ENCODE data around the gene GNAL. TPM values are rescaled to one million over a fixed set of nuclear protein-coding genes. Genes with fewer than 3 reads are reported as not detected.

GNAL gene
- total RNA-seq, 1 donor from 2014 or later = 49.8 TPM

DNA sequence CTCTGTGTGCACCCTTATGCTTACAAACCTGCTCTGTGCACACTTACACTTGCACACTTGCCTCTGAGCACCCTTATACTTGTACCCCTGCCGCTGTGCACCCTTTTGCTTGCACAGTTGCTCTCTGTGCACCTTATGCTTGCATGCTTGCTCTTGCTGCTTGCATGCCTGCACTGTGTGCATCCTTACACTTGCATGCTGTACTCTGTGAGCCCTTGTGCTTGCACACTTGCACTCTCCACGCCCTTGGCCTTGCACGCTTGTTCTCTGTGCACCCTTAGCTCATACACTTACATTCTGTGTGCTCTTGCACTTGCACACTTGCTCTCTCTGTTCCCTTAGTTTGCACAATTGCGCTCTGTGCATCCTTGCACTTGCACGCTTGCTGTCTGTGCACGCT is 78.3 kb downstream of the GNAL start:
- no peak for DNase-seq

DNA sequence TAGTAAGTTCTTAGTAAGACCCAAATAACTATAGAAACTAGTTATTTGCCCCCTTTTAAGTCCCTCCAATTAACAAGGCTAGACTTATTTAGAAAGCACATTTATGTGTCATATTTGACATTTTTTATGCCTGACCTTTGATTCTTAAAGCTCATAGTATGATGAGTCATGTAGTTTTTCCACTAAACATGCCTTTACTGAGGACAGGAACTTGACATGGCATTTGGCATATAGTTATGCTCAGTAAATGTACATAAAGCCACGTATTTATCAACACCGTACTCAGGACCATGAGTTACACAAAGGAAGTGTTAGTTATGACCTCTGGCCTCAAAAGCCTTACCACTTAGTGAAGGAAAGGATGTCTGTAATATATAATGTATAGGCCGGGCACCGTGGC is 78.9 kb downstream of the GNAL start:
- no peak for DNase-seq

DNA sequence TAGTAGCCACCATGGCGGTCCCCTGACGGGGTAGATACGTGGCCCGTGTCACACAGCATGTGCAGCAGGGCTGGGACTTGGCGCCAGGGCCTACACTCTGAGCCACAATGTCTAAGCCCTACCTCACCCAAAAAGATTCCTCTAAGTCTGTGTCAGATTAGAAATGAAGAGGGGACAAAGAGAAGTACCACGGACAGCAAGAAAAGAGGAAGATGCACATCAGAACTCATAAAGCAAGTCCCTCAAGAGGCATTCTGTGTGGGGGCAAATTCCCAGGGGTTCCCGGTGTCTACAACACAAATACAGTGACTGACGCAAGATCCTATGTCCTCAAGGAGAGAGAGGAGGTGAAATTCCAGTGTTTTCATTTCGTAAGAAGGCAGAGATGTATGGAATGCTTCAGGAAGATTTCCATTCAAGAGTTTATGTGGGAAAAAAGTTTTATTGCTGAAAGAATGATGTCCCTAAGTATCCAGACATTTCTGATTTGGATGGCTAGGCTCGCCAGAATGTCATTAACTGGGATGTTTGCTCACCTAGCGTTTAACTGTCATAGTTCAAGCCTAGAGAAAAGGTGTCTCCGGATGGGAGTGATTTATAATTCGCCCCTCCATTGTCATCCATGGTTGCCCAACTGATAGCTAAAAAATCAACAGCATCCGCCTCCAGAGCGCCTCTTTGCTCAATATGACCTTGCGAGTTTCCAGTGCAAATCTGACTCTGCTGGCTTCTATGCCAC is 86.5 kb downstream of the GNAL start:
- no peak for DNase-seq

DNA sequence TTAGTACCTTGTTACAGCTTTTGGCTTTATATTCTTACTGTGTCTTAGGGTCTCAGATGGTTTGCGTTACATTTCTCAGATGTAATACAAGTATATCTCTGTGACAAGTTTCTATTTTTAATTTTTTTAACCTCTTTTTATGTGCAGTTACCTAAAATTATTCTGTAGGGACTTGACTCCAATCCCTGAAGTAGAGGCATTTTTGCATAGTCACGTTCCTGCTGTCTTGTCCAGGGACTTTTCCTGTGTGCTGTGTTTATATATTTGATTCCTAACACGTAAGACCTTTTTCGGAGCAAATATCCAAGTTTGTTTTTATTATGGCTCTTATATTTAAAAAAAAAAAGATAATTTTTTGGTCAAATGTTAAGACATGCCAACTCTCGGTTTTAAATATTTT is 91.0 kb downstream of the GNAL start:
- DNase-seq = no peak

DNA sequence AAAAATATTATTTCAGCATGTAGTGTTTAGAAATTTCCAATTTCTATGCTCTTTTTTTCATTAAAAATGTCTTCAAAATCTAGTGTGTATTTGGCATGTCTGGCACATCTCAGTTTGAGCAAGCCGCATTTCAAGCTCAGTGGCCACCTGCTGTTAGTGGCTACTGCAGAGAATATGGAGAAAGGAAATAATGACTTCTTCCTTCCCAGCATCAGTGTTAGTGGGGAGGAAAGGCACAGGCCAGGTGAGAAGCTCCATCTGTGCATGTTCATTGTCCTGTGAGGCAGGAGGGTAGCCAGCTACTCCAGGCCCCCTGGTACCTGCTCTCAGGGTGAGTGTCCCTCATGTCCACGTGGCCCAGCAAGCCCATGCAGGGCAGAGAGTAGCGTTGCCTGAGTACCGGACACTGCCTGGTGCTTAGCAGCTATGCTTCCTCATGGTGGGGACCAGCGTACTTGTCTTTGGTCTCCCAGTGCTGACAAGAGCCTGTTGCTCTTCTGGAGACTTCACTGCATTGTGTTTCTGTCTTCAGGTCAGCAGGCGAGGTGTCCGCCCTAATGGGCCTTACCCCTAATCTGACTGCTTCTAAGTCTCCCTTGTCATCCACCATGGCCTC is 94.8 kb downstream of the GNAL start:
- DNase-seq = no peak

DNA sequence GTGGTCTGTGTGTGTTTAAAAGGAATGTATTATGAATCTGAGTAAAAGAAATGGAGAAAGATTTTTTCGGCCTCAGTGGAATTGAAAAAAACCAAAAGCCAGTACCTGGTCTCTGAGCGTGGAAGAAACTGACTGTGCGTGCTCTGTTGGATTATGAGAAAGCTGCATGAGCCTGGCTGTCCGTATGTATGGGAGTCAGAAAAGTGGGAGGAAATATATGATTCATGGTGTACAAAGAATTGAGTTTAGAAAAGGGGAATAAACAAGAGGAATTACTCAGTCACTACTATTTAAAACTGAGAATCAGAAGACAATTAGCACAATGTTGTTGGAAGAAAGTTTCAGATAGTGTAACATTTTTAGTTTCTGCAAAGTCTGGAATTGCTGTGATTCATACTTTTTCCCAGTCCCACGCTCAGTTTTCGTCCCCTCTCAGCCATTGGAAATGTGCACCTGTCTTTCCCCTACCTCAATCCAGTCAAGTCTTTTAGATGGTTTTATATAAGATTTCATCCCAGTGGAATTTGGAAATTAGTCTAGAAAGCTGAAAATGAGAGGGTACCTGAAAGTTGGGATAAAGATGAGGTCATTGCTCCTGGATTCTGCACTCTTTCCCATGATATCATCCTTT is 95.7 kb downstream of the GNAL start:
- DNase-seq = no peak

DNA sequence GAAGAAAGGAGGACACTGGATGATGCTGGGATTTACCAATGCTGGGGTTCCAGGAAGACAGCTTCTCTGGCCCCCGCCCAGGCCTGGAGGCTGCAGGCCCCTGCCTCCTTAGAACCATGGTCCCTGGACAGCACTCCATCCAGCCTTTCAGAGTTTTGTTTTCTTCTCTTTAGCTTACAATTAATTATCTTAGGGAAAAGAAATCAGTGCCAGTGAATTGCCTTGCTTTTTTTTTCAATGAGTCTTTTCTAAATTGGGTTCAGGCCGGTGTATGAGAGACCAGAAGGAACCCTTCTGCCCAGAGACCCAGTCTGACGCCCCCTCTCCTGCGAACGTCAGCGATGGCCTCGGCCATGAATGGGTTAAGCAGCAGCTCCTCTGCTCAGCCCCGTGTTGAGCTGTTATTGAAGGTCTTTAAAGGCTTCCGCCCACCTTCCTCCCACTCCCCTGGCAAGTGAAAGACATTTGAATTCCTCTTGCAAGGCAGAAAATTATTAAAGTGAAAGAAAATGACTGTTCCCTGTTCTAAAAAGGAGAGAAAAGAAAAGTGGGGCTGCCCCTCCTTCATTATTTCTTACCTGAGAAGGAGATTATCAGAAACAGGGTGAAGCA is 96.5 kb downstream of the GNAL start:
- no peak for DNase-seq

DNA sequence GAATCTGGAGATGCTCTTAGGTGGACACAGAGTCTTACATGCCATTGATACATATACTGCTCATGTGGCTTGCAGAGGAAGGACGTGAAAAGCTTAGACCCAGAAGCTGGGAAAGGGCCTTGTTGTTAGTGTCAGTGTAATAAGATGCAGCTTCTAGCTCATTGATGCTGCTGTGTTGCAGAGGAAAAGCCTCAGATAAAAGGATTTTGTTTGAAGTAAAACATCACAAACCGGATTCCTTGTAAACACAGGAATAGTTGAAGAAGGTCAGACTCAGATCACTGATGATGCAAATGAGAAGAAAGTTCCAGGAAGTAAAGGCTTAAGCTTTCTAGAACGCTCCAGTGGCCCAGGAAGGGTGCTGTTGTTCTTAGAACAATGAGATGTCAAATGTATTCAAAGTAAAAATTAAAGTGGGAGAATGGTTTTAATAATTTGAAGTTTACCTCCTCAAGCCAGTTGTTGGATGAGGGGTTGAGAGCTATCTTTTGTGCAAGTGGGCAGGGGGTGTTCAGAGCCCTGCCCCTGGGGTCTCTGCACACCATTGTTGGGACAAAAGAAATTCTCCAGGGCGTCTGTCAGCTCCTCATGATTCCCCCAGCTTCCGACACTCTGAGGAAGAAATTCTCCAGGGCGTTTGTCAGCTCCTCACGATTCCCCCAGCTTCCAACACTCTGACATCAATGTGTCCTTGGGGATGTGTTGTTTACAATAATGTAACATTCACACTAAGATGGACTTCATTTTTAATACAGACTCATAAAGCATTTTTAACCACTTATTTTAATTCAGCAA is 100.8 kb downstream of the GNAL start:
- DNase-seq = no peak

DNA sequence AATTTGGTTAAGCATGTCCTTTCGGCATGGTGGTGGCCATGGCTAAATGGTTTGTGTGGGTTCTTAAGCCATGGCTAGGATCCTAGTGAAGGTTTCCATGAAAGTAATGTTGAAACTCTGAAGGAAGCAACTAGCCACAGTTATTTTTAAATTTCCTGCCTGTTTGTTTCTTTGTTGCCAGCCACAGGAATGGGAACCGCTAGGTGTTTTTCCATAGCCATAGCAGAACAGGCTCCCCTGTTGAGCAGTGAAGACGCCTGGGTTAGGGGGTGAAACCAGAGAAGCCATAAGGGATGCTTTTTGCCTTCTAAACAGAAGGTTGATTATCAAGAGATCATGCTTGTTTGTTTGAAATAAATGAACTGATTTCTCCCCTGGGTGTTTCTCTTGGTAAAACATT is 102.1 kb downstream of the GNAL start:
- DNase-seq = no peak

DNA sequence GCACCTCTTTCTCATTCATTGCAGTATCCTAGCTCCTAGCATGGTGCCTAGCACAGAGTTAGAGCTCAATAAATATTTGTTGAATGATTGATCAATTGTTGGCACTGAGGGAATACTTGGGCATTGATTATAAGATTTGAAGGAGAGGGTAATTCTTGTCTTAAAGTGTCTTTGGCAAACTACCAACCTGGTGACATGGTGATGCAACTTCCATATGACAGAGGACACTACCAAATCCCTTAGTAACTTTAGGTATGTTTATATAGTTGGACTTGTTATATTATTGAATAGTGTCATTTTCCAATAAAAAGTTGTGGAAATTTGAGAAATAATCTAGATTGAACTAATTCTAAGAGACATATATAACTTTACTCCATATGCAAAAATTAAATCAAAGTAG is 103.6 kb downstream of the GNAL start:
- no peak for DNase-seq

DNA sequence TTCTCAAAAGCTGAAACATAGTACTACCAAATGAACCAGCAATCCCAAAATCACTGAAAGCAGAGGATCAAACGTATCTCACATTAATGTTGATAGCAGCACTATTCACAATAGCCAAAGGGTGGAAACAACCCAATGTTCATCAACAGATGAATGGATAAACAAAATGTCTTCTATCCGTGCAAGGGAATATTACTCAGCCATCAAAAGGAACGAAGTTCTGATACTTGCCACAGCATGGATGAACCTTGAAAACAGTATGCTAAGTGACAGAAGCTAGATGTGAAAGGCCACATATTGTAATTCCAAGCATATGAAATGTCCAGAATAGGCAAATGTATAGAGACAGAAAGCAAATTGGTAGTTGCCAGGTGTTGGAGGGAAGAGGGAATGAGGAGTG is 105.1 kb downstream of the GNAL start:
- DNase-seq = no peak

DNA sequence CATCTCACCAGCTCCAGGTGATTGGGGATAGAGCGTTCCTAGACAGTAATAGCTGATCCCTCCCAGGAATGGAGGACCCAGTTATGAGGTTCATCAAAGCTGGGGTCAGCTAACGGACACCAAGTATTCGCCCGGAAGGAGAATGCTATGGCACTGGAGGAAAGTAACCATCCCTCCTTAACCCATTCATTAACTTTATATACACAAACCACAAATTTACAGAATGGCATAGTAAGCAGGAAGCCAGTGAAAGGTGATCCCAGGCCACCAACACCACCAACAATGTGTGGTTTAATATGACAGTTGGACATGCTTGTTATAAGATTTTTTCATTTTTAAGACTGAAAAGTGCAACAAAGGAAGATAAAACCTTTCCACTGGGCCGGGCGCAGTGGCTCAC is 106.9 kb downstream of the GNAL start:
- no peak for DNase-seq

DNA sequence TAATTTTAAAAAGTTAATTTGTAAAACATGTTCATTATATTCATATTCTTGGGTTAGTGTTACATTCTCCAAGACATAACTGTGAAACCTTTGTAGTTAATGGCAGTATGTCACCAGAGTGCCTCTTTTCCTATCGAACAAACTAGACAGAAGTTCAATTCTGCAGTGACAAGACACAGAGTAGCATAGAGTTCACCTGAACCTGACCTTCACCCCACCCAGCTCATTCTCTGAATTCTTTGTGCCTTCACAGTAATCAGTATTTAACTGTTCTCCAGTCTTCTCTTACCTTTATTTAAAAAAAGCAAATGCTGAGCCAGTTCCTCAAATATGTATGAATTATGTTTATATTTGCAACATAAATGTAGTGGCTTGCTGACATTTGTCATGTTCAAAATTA is 109.2 kb downstream of the GNAL start:
- DNase-seq = no peak

DNA sequence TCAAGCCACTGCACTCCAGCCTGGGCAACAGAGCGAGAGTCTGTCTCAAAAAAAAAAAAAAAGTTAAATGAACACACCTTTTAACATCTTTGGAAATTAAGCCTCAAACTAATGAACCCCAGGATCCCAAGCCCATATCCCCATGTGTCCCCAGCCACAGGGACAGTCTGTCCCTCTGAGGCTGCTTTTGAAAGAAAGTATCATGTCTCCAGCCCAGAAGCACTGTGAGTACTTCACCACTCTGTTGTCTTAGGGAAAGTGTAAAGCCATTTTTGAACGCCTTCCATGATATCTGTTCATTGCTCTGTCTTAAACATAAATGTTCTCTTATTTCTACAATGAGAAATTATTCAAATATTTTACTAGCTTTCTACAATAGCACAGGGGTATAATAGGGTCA is 110.0 kb downstream of the GNAL start:
- no peak for DNase-seq

DNA sequence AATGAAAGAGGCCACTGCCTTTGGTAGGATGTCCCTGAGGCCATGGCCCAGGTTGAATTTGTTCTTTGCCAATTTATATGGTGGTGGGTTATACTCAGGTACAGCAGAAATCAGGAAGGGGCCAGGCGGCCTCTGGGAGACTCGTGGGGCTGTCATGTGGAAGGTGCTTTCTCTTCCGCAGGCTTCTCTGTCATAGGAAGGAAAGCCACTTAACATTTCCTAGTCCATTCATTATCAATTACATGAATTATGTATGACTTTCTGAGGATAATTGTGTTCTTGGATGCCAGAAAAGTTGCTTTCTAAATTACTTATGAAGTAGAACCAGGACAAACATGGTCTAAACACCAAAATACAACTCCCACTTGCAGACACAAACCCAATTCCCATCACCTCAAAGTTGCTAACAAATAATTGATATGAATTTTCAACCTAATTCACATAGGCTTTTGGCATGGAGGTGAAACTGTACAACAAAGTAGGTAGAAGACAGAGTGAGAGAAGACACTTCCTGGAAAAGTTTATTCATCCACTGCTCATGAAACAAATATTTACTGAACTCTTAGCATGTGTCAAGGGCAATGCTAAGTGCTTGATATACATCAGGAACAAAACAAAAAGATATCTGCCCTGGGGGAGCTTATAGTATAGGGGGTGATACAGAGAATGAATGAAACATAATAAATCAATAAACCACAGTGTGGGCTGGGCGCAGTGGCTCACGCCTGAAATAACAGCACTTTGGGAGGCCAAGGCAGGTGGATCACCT is 111.7 kb downstream of the GNAL start:
- DNase-seq = no peak

DNA sequence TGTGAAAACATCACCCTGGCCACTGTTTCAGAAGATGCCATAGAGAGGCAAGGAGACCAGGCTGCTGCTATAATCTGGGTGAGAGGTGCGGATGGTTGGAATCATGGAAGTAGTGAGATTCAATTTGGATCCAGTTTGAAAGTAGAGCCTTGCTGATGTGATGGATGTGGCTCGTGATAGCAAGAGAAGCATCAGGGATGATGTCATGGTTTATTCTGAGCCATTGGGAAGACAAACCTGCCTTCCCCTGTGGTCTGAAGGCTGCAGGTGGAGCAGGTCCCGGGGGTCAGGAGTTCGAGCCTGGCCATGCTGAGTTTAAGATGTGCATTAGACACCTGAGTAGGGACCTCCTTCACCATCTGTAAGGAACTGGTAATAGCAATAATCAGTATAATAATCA is 112.5 kb downstream of the GNAL start:
- no peak for DNase-seq

DNA sequence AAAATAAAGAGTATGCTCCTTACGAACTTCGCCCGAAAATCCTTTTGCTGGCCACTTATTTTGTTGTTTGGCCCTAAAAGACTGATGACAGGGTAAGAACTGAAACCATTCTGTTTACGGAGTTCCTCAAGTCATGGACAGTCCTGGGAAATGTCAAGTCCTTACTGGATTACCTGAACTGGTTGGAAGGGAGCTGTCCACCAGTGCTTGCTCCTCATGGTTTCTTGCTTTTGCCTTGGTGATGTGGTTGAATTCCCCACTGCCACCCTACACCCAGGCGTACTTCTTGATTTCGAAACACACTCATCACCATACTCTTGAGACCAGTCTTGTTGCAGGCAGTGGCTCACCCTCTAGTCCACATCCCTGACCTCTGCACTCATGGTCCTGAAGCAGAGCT is 113.1 kb downstream of the GNAL start:
- DNase-seq = no peak

DNA sequence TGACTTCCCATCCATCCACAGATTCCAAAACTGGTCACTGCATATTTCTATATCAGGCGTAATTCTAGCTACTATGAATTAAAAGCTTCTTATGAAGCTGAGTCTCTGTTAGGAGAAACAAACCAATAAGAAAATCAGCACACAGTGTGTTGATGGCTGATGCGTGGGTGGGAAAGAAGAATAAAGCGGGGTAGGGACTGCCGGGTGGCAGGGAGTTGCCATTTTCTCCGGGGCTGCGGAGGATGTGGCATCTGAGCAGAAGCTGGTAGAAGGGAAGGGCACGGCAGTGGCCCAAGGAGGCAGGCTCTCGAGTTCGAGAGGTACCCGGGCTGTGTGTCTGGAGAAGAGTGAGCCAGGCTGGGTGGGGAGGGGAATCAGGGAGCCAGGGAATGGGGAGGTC is 113.5 kb downstream of the GNAL start:
- DNase-seq = no peak

DNA sequence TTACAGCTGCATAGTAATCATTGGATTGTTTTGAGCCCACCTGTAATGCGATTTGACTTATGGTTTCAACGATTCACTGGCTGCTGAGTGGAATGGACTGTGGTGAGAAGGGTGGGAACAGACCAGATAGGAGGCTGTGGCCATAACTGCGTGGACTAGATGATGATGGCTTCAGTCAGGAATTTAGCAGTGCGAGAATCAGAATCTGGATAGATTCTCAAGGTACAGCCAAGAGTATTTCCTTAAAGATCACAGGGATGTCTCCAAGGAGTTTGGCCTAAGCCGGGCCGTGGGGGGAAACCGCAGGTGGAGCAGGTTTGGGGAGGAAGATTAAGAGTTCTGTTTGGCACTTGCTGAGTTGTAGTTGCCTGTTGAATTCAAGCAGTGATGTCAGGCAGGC is 118.2 kb downstream of the GNAL start:
- no peak for DNase-seq

DNA sequence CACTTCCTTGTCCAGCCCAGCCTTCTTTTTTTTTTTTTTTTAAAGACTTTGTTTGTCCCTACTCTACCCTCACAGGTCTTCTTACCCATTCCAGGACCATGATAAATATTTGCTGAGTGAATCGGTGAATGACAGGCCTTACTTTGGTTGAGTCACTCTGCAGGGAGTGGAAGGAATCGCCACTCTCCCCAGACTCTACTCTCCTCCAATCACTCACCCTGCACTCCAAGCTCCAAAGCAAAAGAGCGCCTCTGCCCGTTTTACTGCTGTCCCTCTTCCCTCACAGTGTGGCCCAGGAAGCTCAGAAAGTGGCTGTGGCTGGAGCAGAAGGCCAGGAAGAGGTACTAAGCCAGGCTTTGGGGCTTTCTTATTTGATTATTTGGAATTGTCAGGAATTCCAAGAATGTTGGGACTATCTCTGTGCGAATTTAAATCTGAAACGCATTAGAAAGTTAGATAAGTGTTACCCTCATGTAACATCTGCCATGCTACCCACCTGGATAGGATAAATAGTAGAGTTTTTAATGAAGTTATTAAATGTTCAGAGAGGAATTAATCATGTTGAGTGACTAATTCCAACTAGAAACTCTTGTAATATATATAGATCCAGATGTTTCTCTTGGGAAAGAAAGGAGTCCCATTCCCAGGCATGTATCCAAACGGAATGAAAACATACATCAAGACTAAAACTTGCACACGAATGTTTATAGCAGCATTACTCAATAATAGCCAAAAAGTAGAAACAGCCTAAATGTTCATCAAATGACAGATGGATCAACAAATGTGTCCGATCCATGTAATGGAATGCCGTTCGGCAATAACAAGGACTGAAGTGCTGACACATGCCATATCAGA is 119.2 kb downstream of the GNAL start:
- no peak for DNase-seq

DNA sequence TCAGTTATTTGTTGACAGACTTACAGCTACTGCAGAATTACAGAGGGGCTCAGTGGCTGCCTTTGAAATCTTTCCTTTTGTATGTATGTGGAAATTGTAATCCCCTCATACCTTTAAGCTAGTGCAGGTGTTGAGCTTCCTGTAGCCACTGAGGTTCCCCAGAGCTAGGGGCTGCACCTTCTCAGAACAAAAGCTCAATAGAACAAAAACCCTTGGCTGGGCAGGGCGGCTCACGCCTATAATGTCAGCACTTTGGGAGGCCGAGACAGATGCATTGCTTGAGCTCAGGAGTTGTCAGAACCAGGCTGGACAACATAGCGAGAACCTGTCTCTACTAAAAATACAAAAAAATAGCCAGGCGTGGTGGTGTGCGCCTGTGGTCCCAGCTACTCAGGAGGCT is 120.8 kb downstream of the GNAL start:
- DNase-seq = no peak

All from occipital lobe (tissue), 2 donors.